Trophoblast cell (in vitro differentiated cells and primary cell): ENCODE data around the gene BACE2.

Experiments used
- DNase-seq, 2 donors: peaks; one replicate each; pipeline ENCODE4 v3.0.0-alpha.2; 2016
- H2AFZ ChIP-seq: 2 replicates; pipeline ENCODE4 v1.6.1; 2013; ENCODE audit warnings: low read length, moderate library complexity, mild to moderate bottlenecking; ENCODE audit not compliant: insufficient read depth, poor library complexity
- H2AK5ac ChIP-seq: 2 replicates; pipeline ENCODE4 v1.6.1; 2013; ENCODE audit warnings: mild to moderate bottlenecking, low read length
- H2BK120ac ChIP-seq: 2 replicates; pipeline ENCODE4 v1.6.1; 2013; ENCODE audit warnings: low read length, mild to moderate bottlenecking, moderate library complexity; ENCODE audit not compliant: insufficient read depth, poor library complexity
- H2BK12ac ChIP-seq: 2 replicates; pipeline ENCODE4 v1.6.1; 2013; ENCODE audit warnings: mild to moderate bottlenecking, low read length, moderate library complexity
- H2BK5ac ChIP-seq: 2 replicates; pipeline ENCODE4 v1.6.1; 2013; ENCODE audit warnings: low read length, low read depth, moderate library complexity, mild to moderate bottlenecking; ENCODE audit not compliant: poor library complexity
- H3K14ac ChIP-seq: 2 replicates; pipeline ENCODE4 v1.6.1; 2013; ENCODE audit warnings: mild to moderate bottlenecking, low read length
- H3K18ac ChIP-seq: 2 replicates; pipeline ENCODE4 v1.6.1; 2013; ENCODE audit warnings: mild to moderate bottlenecking, low read length
- H3K23ac ChIP-seq: 2 replicates; pipeline ENCODE4 v1.6.1; 2013; ENCODE audit warnings: low read length
- H3K27ac ChIP-seq: 2 replicates; pipeline ENCODE4 v1.5.1; 2013; ENCODE audit warnings: low read depth, mild to moderate bottlenecking, inconsistent platforms, low read length, moderate library complexity
- H3K27me3 ChIP-seq: 2 replicates; pipeline ENCODE4 v1.6.1; 2013; ENCODE audit warnings: inconsistent platforms, mild to moderate bottlenecking, low read length, moderate library complexity; ENCODE audit not compliant: insufficient read depth
- H3K36me3 ChIP-seq, 2 experiments: 1 replicate in 1 of 2; 2 replicates in 1 of 2; pipeline ENCODE4 v1.6.1; 2013; ENCODE audit warnings: low read length in 2 of 2, mild to moderate bottlenecking in 2 of 2, moderate library complexity in 1 of 2; ENCODE audit not compliant: insufficient read depth in 2 of 2, control insufficient read depth in 1 of 2
- H3K4ac ChIP-seq: 2 replicates; pipeline ENCODE4 v1.6.1; 2013; ENCODE audit warnings: low read depth, mild to moderate bottlenecking, low read length, moderate library complexity
- H3K4me1 ChIP-seq, 2 experiments: 1 replicate in 1 of 2; 2 replicates in 1 of 2; pipeline ENCODE4 v1.6.1; 2013; ENCODE audit warnings: low read length in 2 of 2, mild to moderate bottlenecking in 2 of 2, moderate library complexity in 1 of 2; ENCODE audit not compliant: insufficient read depth in 2 of 2, control insufficient read depth in 1 of 2
- H3K4me2 ChIP-seq: 2 replicates; pipeline ENCODE4 v1.6.1; 2013; ENCODE audit warnings: inconsistent platforms, mild to moderate bottlenecking, low read length, moderate library complexity
- H3K4me3 ChIP-seq: 2 replicates; pipeline ENCODE4 v1.5.1; 2013; ENCODE audit warnings: mild to moderate bottlenecking, low read depth, low read length, inconsistent platforms
- H3K79me1 ChIP-seq: one replicate; pipeline ENCODE4 v1.6.1; 2013; ENCODE audit warnings: low read length
- H3K79me2 ChIP-seq: 2 replicates; pipeline ENCODE4 v1.6.1; 2013; ENCODE audit warnings: low read length, mild to moderate bottlenecking; ENCODE audit not compliant: control insufficient read depth, insufficient read depth, poor library complexity
- H3K9ac ChIP-seq: 2 replicates; pipeline ENCODE4 v1.6.1; 2013; ENCODE audit warnings: mild to moderate bottlenecking, low read length
- H3K9me3 ChIP-seq: 2 replicates; pipeline ENCODE4 v1.6.1; 2013; ENCODE audit warnings: low read depth, mild to moderate bottlenecking, control low read depth, inconsistent platforms, low read length; ENCODE audit not compliant: insufficient read depth
- H4K12ac ChIP-seq: 2 replicates; pipeline ENCODE4 v1.6.1; 2013; ENCODE audit warnings: low read depth, mild to moderate bottlenecking, low read length, moderate library complexity
- H4K8ac ChIP-seq: 2 replicates; pipeline ENCODE4 v1.6.1; 2013; ENCODE audit warnings: low read depth, mild to moderate bottlenecking, low read length, moderate library complexity
- H4K91ac ChIP-seq: one replicate; pipeline ENCODE4 v1.6.1; 2013; ENCODE audit warnings: low read depth, mild to moderate bottlenecking, low read length, moderate library complexity
- WGBS: extraction: QIAGEN DNeasy Blood & Tissue Kit; methylation state at CpG from one replicate; pipeline ENCODE4 v1.1.7; 2013; ENCODE audit warnings: missing lambda C conversion rate; ENCODE audit not compliant: insufficient read length, insufficient coverage; ENCODE audit errors: extremely low coverage; 5-methylcytosine and 5-hydroxymethylcytosine counted together

BACE2 gene

DNA sequence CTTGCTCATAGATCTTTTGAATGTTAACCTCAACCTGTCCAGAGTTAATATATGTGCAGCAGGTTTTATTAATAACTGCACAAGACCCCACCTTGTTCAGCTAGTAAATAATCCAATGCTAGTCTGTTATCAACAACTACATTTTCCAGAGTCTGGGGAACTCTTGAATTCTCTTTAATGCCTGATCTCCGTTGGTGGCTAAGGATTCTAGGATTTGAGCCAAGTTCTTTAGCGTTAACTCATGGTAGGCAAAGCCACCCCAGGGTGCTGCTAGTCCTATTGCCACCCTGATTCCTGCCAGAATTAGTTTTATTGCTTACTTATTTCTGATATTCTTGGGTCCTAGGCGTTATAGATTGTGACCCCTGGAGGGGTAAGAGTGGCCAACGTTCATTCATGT, 12.8 kb downstream of the BACE2 start:
- Histone ChIP-seq H3K9ac (no peak overlapping the region), H3K79me1 (no peaks in the 10 kb centered on the region), H3K79me2 (no peaks in the 10 kb centered on the region), H3K27ac (no peak overlapping the region), H2AFZ (no peak overlapping the region), H3K14ac (no peak overlapping the region), H4K8ac (no peak overlapping the region), H3K4me1 (peaks cover 3 to 5% of the 10 kb centered on the region in 2 experiments), H2BK5ac (no peak overlapping the region), H3K23ac (no peak overlapping the region), H3K4me2 (no peak overlapping the region), H3K4me3 (no peak overlapping the region), H3K27me3 (no peaks in the 10 kb centered on the region), H4K12ac (no peak overlapping the region), H3K9me3 (no peaks in the 10 kb centered on the region), H2AK5ac (no peak overlapping the region), H3K36me3 (no peaks in the 10 kb centered on the region), H3K4ac (no peak overlapping the region), H2BK120ac (no peak overlapping the region), H3K18ac (no peak overlapping the region), H4K91ac (no peak overlapping the region), H2BK12ac (no peak overlapping the region)
- WGBS = no CpG with 5 or more reads among the region's 4 CpGs
- DNase-seq = no peak

DNA sequence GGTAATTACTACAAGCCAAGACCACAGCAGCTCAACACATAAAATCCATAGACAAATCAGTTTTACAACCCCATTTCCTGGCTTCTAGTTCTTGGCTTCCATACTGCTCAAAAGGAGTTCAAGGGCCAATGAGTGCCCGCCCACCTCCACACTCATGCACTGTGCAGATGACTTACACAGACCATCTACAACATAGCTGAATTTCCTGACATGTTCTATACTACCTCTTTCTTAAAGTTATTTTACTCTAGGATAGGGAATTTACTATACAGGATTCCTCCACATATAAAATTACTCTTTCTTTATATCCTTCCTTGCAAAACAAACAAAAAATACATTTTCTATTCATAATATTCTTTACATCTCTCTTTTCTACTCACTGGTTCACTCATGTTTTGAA, 14.6 kb downstream of the BACE2 start:
- Histone ChIP-seq H4K12ac (no peak overlapping the region), H3K23ac (no peak overlapping the region), H3K36me3 (no peaks in the 10 kb centered on the region)

GRCh38 chr21:41183575-41183974, 15.6 kb downstream of the BACE2 start:
- no peak overlapping the region for H2BK5ac ChIP-seq
- H3K36me3 ChIP-seq = no peaks in the 10 kb centered on the region
- no peaks in the 10 kb centered on the region for H3K9me3 ChIP-seq
- H3K27me3 ChIP-seq = no peaks in the 10 kb centered on the region
- H3K9ac ChIP-seq = no peak overlapping the region
- H3K18ac ChIP-seq = no peak overlapping the region
- no peaks in the 10 kb centered on the region for H3K79me2 ChIP-seq
- H4K8ac ChIP-seq = no peak overlapping the region
- H2AK5ac ChIP-seq = no peak overlapping the region
- H3K23ac ChIP-seq = no peak overlapping the region
- WGBS = no CpG with 5 or more reads among the region's 4 CpGs
- H3K79me1 ChIP-seq = no peaks in the 10 kb centered on the region
- no peak overlapping the region for H3K27ac ChIP-seq
- H4K91ac ChIP-seq = no peak overlapping the region
- no peak overlapping the region for H2BK12ac ChIP-seq
- no peak overlapping the region for H3K4me2 ChIP-seq
- H3K4ac ChIP-seq = no peak overlapping the region
- no peak overlapping the region for H2BK120ac ChIP-seq
- no peak overlapping the region for H2AFZ ChIP-seq
- H4K12ac ChIP-seq = no peak overlapping the region
- H3K14ac ChIP-seq = no peak overlapping the region
- H3K4me3 ChIP-seq = no peak overlapping the region
- peaks cover 3 to 9% of the 10 kb centered on the region in 2 experiments for H3K4me1 ChIP-seq
- no peak for DNase-seq

More for the DNA sequence above, 14.6 kb downstream of the BACE2 start:
- Histone ChIP-seq H3K4ac (no peak overlapping the region), H2BK12ac (no peak overlapping the region), H3K27me3 (no peaks in the 10 kb centered on the region), H3K79me2 (no peaks in the 10 kb centered on the region), H4K91ac (no peak overlapping the region), H3K18ac (no peak overlapping the region), H4K8ac (no peak overlapping the region), H3K4me3 (no peak overlapping the region), H3K4me2 (no peak overlapping the region), H3K14ac (no peak overlapping the region), H3K27ac (no peak overlapping the region), H3K9ac (no peak overlapping the region), H2BK5ac (no peak overlapping the region), H2AFZ (no peak overlapping the region), H3K9me3 (no peaks in the 10 kb centered on the region), H2BK120ac (no peak overlapping the region), H2AK5ac (no peak overlapping the region), H3K4me1 (peaks cover 3 to 5% of the 10 kb centered on the region in 2 experiments), H3K79me1 (no peaks in the 10 kb centered on the region)
- WGBS = no CpG with 5 or more reads among the region's 1 CpG
- DNase-seq = no peak

DNA sequence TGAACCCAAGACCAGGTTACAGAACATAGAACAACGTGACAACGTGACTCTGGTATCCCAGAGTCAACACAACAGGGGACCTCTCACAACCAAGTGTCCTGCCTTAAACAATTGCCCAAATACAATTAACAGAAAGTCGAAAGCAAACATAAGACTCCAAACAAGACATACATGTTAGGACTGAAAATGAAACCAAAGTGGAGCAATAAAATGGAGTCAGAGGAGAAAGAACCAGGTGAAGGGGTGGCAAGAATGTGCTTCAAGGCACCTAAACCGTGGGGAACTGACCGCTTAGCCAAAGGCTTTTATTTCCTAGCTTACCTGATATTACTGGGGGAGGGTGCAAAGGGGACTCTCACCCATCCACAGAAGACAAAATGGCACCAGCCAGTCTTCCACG, 17.8 kb downstream of the BACE2 start:
- no peaks in the 10 kb centered on the region for H3K36me3 ChIP-seq
- H3K18ac ChIP-seq = no peak overlapping the region
- no peak overlapping the region for H3K4ac ChIP-seq
- no peak overlapping the region for H3K4me2 ChIP-seq
- H4K8ac ChIP-seq = no peak overlapping the region
- H3K4me3 ChIP-seq = no peak overlapping the region
- no CpG with 5 or more reads among the region's 6 CpGs for WGBS
- H2BK5ac ChIP-seq = no peak overlapping the region
- no peak overlapping the region for H3K23ac ChIP-seq
- no peak overlapping the region for H3K14ac ChIP-seq
- H3K27me3 ChIP-seq = no peaks in the 10 kb centered on the region
- H3K27ac ChIP-seq = no peak overlapping the region
- H2BK12ac ChIP-seq = no peak overlapping the region
- no peak for DNase-seq
- no peak overlapping the region for H4K91ac ChIP-seq
- H4K12ac ChIP-seq = no peak overlapping the region
- no peak overlapping the region for H2BK120ac ChIP-seq
- no peak overlapping the region for H3K9ac ChIP-seq
- no peak overlapping the region for H2AFZ ChIP-seq
- no peak overlapping the region for H2AK5ac ChIP-seq
- H3K79me2 ChIP-seq = no peaks in the 10 kb centered on the region
- peaks cover 3 to 9% of the 10 kb centered on the region in 2 experiments for H3K4me1 ChIP-seq
- no peaks in the 10 kb centered on the region for H3K79me1 ChIP-seq
- H3K9me3 ChIP-seq = no peaks in the 10 kb centered on the region
